ENCODE results near the gene FAM229A.
"Not testable (repeated sequence)": the region's sequence is repeated elsewhere in the genome, so short reads cannot be mapped to it uniquely, and the experiment has no call there.

The FAM229A gene, protein sequence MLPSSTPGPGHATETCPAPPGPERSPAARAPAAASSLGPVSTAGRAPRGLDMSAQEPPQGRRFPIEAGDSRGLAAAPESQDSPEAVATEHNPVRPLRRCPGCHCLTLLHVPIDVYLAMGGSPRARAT

DNA sequence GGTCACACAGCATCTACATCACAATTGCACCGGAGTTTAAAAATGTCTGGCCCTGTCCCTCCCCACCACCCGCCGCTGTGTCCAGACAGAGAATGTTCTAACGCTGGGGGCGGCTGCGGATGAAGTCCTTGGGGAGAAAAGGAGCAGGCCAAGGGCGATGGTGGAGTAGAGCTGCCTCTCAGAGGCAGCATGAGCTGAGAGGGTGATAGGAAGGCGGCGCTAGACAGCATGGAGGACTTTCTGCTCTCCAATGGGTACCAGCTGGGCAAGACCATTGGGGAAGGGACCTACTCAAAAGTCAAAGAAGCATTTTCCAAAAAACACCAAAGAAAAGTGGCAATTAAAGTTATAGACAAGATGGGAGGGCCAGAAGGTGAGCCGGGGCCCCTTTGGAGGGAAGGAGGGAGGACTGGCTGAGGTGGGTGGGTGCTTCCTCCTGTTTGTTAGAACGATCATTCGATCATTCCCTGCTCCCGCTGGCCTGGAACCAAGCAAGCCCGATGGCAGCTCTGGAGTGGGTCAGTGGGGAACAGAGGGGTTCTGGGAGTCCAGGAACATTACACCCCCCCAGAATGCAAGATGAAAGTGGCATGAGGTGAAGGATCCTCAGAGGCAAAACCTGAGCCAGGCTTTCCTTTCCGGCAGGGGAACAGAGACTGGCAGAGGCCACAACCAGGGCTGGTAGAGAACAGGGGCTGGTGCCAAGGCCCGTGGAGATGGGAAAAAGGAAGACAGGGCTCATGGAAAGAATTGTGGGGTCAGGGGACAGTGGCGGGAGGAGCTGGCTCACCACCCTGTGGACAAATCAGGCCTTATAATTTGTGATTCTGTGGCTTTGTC, at the start of gene FAM229A, which contains the start of gene TSSK3:
TSS of gene FAM229A (minus strand) at position 12 of the 840 bp plus-strand sequence. CDS start 394 bp downstream, outside the sequence.
TSS of gene TSSK3 (plus strand) at position 66 of the 840 bp plus-strand sequence. CDS start at position 229, 163 bp downstream.
- no peak for DNase-seq

DNA sequence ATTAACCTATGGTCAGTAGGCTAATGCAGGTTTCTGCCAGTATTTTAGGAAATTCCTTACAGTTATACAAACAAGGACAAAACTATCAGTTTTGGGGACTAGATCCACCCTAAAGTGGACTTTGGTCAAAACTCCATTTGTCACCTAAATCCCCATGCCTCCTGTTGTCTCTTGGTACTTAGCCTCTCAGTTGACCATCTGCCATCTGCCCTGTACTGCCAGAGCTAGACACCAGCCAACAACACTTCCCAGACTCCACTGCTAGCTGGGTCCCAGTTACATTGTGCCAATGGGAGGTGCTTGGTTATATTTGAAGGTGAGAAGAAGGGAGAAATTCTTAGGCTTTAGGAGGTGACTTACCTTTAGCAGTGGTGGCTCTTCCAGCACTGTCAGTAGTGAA, 49.0 kb upstream of the FAM229A start:
- DNase-seq: no peak

DNA sequence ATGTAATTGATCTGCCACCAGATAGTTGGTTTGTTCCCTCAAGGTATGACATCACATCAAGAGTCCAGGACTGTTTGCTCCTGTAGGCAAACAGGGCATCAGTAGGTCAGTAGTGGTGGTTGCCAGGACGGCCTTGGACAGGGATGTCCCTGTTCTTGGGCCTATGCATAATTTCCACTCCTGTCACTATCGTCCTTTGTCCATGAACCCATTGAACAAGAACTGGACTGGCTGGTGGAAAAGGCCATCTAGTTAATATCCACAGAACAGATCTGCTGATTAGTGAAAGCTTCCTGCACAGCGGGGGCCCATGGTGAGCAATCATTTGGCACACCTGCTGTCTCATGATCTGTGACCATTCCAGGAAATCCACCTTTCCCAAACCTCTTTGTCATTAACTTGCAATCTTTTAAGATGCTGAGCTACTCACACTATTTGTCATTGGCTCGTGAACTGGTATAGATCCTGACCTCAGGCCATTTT, 44.4 kb upstream of the FAM229A start:
- DNase-seq: no peak

DNA sequence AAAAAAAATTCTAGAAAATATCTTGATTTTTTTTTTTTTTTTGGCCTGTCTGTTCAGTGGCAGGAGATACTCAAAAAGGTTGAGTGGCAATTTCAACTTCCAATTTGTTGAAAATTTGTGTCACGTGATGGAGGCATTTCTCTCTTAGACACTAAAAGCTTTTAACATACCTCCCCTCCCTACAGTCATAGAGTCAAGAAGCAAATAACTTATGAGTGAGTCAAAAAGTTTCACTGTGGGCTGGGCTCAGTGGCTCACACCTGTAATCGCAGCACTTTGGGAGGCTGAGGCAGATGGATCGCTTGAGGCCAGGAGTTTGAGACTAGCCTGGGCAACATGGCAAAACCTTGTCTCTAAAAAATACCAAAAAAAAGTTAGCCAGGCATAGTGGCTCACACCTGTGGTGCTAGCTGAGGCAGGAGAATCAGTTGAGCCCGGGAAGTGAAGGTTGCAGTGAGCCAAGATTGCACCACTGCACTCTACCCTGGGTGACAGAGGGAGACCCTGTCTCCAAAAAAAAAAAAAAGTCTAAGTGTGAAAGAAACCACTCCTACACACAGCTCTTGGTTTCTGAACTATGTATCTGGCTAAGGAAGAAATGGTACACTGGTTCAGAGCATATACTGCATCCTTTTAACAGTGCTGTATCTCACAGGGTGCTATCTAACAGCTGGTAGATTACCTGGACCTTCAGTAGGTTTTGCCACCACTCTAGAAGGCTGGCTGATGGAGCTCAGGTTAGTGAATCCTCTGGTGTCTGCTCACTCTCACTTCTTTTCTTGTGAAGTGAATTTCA, 43.6 kb upstream of the FAM229A start:
- DNase-seq: no peak

DNA sequence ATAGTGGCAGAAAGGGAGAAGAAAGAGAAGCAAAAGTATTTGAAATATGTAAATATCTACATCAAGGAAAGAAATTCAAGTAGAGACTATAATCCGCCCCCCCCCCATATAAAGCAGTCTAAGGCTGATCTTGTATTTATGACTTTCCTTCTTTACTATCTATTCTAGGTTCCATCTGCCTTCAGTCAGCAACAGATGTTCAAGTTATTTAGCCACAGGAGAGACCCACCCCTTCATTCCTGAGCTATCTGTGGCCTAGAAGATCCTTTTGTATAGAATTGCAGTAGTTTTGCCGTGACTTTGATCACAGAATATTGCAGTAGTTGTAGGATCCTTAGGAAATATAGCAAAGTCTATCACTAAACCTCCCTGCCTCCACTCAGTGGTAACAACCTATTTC, 42.7 kb upstream of the FAM229A start:
- peak; percentile 18 for DNase-seq

DNA sequence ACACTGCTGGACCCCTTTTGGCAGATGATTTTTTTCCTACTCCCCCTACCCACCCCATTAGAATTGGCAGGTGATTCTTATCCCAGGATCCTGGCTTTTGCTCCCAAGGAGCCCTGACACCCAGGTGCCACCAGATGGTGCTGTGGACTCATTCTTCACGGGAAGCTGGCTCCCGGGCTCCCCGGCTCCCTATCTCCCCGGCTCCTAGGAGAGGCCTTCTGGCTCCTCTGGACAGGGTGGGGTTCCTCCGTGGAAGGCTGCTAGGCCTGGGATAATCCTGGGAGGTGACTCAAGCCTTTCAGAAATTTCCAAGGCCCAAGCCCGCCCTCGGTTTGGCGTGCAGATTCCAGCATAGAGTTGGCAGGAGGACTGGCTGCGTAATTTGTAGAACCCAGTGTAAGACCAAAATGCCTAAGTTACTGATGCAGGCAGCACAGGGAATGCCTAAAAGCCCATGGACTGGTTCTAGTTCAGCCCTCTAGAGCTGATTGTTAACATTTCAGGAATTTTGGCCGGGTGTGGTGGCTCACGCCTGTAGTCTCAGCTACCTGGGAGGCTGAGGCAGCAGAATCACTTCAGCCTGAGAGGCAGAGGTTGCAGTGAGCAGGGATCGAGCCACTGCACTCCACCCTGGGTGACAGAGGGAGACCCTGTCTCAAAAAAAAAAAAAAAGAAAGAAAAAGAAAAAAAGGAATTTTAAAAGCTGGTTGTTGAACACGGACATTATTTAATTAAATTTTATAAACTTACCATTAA, 38.8 kb upstream of the FAM229A start:
- peak; percentile 67 for DNase-seq

DNA sequence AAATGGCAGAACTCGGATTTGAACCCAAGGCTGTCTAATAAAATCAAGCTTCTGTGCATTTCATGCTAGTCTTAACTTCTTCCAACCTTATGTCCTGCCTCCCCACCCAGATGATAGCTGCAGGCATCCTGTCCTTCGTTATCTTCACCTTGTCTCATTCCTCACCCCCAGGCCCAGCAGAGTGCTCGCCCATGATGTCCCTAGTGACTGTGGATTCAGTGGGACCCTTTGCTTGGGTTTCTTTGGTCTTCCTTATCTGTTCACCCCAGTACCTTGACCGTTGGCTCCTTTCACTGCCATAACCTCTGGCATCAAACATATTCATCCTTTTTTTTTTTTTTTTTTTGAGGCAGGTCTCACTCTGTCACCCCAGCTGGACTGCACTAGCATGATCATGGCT, 37.6 kb upstream of the FAM229A start:
- DNase-seq: no peak

DNA sequence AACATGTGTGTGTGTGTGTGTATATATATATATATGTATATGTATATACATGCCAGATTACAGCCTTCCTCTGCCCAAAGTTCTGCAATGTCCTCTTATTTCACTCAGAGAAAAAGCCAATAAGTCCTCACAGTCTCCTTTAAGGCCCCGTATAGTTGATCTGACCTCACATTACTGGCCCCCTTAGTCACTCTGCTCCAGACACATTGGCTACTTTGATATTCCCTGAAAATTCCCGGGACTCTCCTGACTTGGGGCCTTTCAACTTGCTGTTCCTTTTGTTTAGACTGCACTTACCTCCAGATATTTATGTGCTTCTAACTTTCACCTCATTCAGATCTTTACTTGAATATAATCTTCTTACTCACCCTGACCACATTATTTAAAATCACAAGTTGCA, 36.1 kb upstream of the FAM229A start:
- no peak for DNase-seq

DNA sequence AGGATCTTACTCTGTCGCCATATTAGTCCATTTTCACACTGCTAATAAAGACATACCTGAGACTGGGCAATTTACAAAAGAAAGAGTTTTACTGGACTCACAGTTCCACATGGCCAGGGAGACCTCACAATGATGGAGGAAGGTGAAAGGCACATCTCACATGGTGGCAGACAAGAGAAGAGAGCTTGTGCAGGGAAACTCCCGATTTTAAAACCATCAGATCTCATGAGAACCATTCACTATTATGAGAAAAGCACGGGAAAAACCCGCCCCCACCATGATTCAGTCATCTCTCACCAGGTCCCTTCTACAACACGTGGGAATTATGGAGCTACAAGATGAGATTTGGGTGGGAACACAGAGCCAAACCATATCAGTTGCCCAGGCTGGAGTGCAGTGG, 34.2 kb upstream of the FAM229A start:
- not testable (repeated sequence) for DNase-seq

DNA sequence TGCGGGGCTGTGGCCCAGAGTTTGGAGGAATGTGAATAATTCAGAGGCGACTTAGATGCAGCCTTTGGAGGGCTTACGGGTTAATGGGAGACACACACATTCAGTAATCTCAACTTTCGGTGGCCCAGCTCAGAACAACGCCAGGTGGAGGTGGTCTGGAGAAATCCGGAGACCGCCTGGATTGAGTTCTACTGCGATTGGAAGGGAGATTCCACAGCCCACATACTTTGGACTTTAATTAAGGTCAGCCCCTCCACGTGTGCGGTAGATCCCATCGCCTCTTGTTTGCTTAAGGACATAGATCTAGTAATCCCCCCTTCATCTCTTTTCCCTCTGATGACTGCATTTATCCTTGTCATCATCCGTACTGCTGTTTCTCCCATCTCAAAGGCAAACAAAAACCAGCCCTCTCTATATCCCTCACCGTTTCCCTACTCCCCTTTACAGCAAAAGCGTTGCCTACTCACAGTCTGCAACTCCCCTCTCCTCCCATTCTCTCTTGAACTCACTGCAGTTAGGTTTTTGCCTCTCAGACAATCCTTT, 32.7 kb upstream of the FAM229A start:
- peak; percentile 68 for DNase-seq

DNA sequence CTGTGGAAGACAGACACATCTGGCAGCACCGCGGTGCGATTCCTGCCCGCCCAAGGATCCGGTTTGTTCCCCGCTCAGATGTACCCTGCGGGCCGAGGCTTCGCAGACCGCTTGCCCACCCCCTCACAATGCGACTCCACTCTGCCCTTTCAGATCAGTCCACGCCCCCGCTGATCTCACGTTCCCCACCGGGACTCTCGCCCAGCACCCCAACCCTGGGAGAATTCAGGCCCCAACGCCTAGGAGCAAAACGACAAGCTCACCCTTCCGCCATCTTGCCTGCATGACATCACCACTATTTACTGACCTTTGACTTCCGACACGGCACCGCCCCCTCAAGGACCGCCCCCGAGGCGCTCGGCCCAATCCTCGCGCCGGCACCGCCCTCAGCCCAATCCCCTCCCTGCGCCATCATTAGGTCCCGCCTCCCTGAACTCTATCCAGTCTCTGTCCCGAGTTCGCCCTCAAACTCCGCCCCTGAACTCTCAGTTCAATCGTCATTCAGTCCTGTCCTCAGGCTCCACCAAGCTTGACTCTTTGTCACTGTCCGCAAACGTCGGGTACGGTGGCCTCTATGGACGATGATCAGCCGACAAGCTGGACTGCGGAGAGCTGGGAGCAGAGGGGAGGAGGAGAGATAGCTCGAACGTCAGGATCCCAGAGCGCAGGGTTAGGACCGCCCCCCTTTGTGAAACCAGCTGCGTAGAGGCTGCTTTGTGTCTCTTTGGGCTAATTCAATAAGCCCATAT, 32.0 kb upstream of the FAM229A start, which contains the start of gene BSDC1:
TSS of gene BSDC1 (minus strand) at position 301 of the 749 bp plus-strand sequence. CDS start at position 274, 27 bp downstream.
- peak; percentile 99 for DNase-seq

DNA sequence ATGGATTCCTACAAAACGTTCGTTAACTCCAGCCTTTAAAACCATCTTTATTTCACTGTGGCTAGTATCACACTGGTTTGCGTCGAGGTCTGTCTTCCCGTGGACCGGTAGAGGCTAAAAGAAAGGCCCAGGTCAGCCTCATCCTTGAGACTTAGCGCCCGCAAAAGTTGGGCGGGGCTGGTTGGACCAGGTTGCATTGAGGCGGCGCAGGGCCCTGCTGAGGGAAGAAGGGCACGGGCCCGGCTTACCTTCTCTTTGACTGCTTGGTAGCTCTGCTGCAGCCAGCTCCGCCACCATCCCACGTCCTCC, 31.5 kb upstream of the FAM229A start:
- DNase-seq: no peak

DNA sequence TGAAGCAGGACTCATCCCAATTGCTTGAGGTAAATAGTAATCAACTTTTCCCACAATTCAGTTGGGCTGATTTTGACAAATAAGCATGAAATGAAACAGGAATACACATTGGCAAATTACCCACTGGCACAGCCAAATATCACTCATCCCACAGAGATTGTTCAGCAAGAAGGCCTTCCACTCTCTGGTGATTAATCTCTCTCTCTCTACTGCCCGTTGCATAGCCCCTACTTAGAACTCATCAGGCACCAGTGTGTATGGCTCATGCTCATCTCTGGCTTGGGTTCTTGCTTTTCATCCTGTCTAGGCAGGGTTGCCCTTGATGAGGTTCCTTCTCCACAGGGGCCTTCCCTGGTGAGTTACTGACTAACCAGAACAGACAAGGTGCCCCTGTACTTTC, 30.9 kb upstream of the FAM229A start:
- no peak for DNase-seq

DNA sequence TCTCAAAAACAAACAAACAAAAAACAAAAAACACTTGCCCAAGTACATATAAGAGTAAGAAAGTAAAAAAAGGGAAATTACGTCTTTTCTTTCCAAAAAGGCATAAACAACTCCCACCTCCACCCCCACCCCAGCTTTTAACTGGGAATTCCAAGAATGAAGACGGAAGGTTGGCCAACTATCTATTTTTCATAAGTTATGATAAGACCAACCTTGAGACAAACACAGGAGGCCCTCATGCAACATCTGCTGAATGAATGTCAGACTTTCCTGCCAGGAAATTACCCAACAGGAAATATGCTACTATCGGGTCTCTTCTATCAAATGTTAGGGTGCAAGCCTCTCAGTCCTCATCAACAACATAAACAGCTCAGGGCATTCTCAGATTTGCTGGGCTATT, 30.0 kb upstream of the FAM229A start:
- no peak for DNase-seq

DNA sequence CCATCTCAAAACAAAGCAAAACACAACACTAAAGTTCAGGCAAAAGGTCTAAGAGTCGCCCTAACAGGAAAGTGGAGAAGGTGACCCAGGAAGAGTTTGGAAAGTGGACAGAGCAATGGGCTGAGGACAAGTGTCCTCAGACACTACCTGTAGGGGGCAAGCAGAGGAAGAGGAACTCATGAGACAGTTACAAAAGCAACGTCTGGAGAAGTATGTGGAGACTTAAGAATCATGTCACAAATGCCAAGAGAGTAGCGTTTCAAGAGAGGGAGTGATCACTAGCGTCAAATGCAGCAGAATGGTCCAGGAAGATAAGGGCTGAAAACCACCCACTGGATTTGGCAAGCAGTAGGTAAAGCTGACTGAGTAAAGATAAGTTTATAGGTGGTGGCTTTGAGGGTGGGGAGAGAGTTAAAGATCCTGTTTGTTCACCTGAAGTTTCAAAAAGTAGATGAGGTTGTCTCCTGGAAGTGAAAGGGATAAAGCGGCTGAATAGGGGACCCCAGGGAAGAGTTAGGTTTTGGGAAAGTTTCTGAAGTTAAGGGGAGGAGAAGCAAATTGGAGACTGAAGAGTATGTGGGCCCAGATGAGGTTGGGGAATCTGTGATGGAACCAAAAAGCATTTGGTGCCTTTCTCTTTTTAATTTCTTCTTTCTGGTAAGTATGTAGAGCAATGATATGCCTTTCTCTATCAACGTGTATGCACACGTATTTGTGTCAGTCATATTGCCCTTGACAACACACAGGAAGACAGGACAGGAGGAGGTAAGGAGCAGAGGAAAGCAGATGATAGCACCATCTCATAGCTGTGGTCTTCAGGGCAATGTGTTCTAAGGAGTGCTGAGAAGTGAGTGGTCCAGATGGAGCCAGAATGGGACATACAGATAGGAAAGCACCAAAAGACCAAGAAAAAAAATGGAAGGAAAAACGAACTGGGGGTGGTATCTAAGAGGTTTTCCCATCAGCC, 28.9 kb upstream of the FAM229A start:
- no peak for DNase-seq

DNA sequence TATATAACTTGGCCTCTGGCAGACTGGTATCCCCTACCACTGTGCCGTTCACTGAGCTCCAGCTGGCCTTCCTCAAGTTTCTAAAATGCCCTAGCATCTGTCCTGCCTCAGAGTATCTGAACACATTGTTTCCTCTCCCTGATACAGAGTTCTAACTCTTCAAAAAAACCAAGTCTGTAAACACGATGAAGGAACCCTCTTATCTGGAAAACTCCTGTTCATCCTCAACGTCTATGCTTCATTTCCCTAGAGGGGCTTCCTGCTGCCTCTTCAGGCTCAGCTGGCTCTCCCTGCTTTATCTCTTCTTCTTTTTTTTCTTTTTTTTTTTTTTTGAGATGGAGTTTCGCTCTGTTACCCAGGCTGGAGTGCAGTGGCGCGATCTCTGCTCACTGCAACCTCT, 26.4 kb upstream of the FAM229A start:
- peak; percentile 30 for DNase-seq

DNA sequence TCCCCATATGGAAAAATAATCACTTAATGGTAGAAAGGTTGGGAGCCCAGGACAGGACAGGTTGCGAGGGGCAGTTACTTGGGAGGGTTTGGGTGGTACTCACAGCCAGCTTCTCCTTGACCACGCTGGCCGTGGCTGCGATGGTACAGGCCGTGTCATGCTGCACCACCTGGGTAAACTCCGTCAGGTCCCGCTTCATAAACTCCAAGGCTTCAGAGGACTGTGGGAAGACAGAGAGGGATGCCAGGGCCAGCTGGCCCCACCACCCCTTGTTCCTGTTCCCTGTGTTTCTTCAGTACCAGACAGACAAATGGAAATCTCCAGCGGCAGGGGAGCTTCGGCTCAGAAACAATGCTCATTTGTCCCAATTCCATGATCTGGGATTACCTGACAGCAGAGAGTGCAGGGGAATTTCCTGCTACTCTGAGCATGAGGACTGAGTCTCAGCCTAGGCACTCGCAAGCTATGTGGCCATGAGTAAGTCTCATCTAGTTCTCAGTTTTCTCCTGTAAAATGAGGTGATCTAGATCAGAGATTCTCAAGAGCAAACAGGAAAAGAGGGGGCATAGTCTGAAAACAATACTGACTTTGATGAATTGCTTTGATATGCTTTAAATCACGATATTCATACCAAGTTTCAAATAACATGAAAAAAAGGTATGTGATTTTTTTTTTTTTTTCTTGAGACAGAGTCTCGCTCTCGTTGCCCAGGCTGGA, 24.5 kb upstream of the FAM229A start:
- no peak for DNase-seq

DNA sequence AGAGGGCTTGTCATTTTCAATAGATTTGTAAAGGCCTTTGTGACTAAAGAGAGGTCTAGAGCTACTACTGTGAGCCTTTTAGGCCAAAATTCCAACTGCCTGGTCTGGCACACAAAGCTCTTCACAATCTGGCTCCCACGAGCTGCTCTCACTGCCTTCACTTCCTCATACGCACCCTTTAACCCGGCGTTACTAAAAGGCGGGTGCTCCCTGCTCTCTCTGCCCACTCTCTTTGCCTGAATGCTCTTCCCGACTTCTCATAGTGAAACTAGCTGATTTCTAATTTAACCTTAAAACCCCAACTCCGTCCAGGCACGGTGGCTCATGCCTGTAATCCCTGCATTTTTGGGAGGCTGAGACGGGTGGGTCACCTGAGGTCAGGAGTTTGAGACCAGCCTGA, 17.8 kb upstream of the FAM229A start:
- DNase-seq: no peak

DNA sequence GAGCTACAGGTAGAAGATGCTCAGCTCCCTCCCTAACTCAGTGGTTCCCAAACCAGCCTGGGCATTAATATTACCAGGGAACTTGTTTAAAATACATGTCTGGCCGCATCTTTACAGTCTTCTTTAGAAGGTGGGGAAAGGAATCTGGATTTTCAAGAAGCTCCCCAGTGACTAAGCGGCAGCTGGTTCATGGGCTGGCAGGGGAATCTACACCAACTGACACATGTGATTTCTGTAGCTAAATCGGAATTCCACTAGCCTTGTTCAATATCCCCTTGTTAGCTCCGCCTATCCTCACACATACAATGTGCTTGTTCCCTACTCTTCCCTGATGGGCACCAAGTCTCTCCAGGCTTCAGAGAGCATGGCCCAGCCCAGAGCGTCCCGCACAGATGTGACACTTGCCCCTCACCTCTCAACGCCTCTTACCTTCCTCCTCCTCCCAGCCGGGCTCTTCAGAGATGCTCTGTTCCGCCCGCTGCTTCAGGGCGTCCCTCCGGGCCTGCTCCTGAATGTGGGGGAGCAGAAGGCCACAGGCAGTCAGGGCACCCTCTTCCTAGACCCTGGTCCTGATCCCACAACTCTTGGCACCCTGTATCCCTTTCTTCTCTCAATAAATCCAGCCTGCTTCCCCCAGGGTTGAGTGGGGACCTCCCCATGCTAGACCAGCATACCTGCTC, 15.4 kb upstream of the FAM229A start:
- no peak for DNase-seq
